Upper lobe of left lung (tissue), 4 donors: ENCODE results near the gene BTBD6.

Experiments used
- POLR2A ChIP-seq, 4 donors: fragments of 450-650 bp; IDR thresholded peaks; one replicate each; pipeline ENCODE4 v1.5.1; 2016 to 2017; ENCODE audit warnings: antibody characterized with exemption in 4 of 4, mild to moderate bottlenecking in 2 of 4
- POLR2AphosphoS5 ChIP-seq, 2 donors: sonication (generic); formaldehyde crosslinking; IDR thresholded peaks; one replicate each; pipeline ENCODE4 v1.5.1; 2017; ENCODE audit warnings: antibody characterized with exemption in 2 of 2
- TF ChIP-seq, protein P1 (sequence below), 6 experiments: fragments of 450-650 bp in 4 of 6; fragments of 200-600 bp in 2 of 6; sonication (generic) in 2 of 6; IDR thresholded peaks; one replicate each; pipeline ENCODE4 v1.5.1; 2016 to 2019; ENCODE audit warnings: antibody characterized with exemption in 6 of 6

DNA sequence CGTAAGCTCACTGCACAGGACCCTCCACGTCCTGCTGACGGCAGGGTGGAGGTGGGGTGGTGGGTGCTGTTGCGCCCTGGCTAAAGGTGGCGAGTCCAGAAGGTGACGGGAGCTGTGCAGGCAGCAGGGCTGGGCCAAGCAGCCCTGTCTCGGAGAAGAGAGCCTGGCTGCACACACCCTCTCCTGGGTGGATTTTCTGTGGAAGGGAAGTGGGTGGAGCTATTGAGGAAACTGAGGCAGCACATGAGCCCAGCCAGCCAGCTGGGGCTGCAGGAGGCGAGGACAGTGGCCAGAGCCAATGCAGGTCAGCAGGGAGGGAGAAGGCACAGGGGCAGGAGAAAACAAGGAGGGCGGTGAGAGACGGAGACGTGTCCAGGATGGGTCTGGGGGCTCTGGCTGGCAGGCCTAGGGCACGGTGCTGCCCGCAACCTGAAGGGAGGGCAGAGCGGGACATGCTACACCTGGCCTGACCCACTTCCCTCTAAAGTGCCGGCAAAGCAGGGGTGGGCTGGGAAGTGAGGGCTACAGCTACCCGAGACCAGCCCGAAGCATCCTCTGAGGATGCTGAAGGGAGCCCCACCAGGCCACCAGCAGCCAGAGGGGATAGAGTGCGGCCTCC lies 20.5 kb downstream of the BTBD6 start:
- TF ChIP-seq, protein P1, sequence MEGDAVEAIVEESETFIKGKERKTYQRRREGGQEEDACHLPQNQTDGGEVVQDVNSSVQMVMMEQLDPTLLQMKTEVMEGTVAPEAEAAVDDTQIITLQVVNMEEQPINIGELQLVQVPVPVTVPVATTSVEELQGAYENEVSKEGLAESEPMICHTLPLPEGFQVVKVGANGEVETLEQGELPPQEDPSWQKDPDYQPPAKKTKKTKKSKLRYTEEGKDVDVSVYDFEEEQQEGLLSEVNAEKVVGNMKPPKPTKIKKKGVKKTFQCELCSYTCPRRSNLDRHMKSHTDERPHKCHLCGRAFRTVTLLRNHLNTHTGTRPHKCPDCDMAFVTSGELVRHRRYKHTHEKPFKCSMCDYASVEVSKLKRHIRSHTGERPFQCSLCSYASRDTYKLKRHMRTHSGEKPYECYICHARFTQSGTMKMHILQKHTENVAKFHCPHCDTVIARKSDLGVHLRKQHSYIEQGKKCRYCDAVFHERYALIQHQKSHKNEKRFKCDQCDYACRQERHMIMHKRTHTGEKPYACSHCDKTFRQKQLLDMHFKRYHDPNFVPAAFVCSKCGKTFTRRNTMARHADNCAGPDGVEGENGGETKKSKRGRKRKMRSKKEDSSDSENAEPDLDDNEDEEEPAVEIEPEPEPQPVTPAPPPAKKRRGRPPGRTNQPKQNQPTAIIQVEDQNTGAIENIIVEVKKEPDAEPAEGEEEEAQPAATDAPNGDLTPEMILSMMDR (IDR thresholded peaks at IDR 0.05), result no peak
- TF ChIP-seq POLR2A (IDR thresholded peaks at IDR 0.05), result no peak
- TF ChIP-seq POLR2AphosphoS5 (IDR thresholded peaks at IDR 0.05), result no peak
